Psoas muscle (tissue), 8 donors: ENCODE results near the gene TADA2B. TPM values are rescaled to one million over a fixed set of nuclear protein-coding genes. Genes with fewer than 3 reads are reported as not detected.

Source experiments
- ATAC-seq, 4 donors: fragments of 200-7000 bp; cut with Tn5 transposase; one replicate each; pipeline ENCODE4 v1.9.1; 2020; ENCODE audit warnings: moderate library complexity in 3 of 4, mild to moderate bottlenecking in 2 of 4
- DNase-seq, 2 donors: peaks; one replicate each; pipeline ENCODE4 v3.0.0-alpha.2; 2020
- H3K27ac ChIP-seq: fragments of 200-600 bp; one replicate; pipeline ENCODE4 v1.8.0; 2022
- H3K27me3 ChIP-seq, 3 donors: fragments of 200-600 bp in 1 of 3; one replicate each; pipeline versions ENCODE4 v1.6.1 to v1.8.0; 2013 to 2022; ENCODE audit warnings: low read length in 2 of 3, mild to moderate bottlenecking in 2 of 3, moderate library complexity in 1 of 3; ENCODE audit not compliant: insufficient read depth in 3 of 3
- H3K36me3 ChIP-seq, 2 donors: fragments of 200-600 bp in 1 of 2; one replicate each; pipeline versions ENCODE4 v1.6.1 to v1.8.0; 2013 to 2022; ENCODE audit warnings: low read depth in 1 of 2, mild to moderate bottlenecking in 1 of 2, moderate library complexity in 1 of 2; ENCODE audit not compliant: insufficient read depth in 1 of 2
- H3K4me1 ChIP-seq: fragments of 200-600 bp; one replicate; pipeline ENCODE4 v1.8.0; 2022
- H3K4me3 ChIP-seq: fragments of 200-600 bp; one replicate; pipeline ENCODE4 v1.8.0; 2022; ENCODE audit warnings: mild to moderate bottlenecking
- H3K9me3 ChIP-seq: fragments of 200-600 bp; one replicate; pipeline ENCODE4 v1.8.0; 2022
- CTCF ChIP-seq: fragments of 200-600 bp; IDR thresholded peaks from one replicate; pipeline ENCODE4 v1.8.0; 2022; ENCODE audit warnings: antibody characterized with exemption
- WGBS, 3 donors: extraction: QIAGEN DNeasy Blood & Tissue Kit; methylation state at CpG; one replicate each; pipeline versions ENCODE4 v1.1.6 to v1.1.7; 2013; 5-methylcytosine and 5-hydroxymethylcytosine counted together
- intact Hi-C, 2 donors: fragments of 100-400 bp; cut with DNase I; formaldehyde crosslinking; loops; one replicate each; pipeline versions ENCODE4 v1.11.0 to v1.14.2; 2022
- polyA plus RNA-seq, 3 donors: library from polyadenylated mRNA; stranded (reverse); fragments of 200-250 nt; gene quantifications; one replicate each; pipeline ENCODE4 v1.2.3, GENCODE V29; 2013
- total RNA-seq, 4 donors: library from RNA; stranded (reverse); fragmentation: NEBNext Ultra II Directional in 2 of 4; extraction: Animal tissue kit (Norgen Biotek cat#: 25700) in 2 of 4; gene quantifications; one replicate each; pipeline versions ENCODE4 v1.2.1 to v1.2.4, GENCODE V29; 2021 to 2023
- donor health status: healthy with polysubstance abuse.
- donor health status: DM: no; HTN: no; CAD: no; lungs with moderate emphysema.
- donor health status: Bipolar disorder and iron deficiency.
- donor health status: healthy.
- donor health status: DM: yes; HTN: yes; CAD: no.
- donor health status: DM: no; HTN: no; CAD: no.
- donor health status: DM: no; HTN: no; CAD: no.
- donor health status: DM: yes; HTN: yes; CAD: no.

The TADA2B gene
- total and polyA plus RNA-seq, 7 donors = 21.0 to 70.3 (median 47.0) TPM

- TF ChIP-seq CTCF = no peak
- DNase-seq = no peak
- intact Hi-C loops = no loop called here
Observed at GRCh38 chr4:7060346-7061150, 17.4 kb downstream of the TADA2B start.

GRCh38 chr4:7061815-7062214 lies 18.6 kb downstream of the TADA2B start:
- no peak for TF ChIP-seq CTCF
- Histone ChIP-seq H3K27ac (no peak overlapping the region), H3K9me3 (no peaks in the 10 kb centered on the region), H3K36me3 (peaks cover 15 to 76% of the 10 kb centered on the region in 2 donors), H3K27me3 (no peaks in the 10 kb centered on the region), H3K4me3 (no peak overlapping the region), H3K4me1 (peaks cover 10% of the 10 kb centered on the region)
- intact Hi-C loops = no loop called here
- 88 to 93% (median 90%) methylated on average over 6 of the region's 6 CpGs for WGBS, 3 donors
- ATAC-seq (no peak), DNase-seq (no peak)

More at GRCh38 chr4:7060346-7061150, 17.4 kb downstream of the TADA2B start:
- WGBS, 3 donors = 88 to 92% (median 90%) methylated on average over 20 of the region's 20 CpGs
- no peaks in the 10 kb centered on the region for H3K9me3 ChIP-seq
- H3K4me3 ChIP-seq = no peak overlapping the region
- H3K27me3 ChIP-seq = no peaks in the 10 kb centered on the region
- no peak for ATAC-seq
- no peaks in the 10 kb centered on the region for H3K4me1 ChIP-seq
- H3K27ac ChIP-seq = no peak overlapping the region
- peaks cover 15 to 88% of the 10 kb centered on the region in 2 donors for H3K36me3 ChIP-seq

DNA sequence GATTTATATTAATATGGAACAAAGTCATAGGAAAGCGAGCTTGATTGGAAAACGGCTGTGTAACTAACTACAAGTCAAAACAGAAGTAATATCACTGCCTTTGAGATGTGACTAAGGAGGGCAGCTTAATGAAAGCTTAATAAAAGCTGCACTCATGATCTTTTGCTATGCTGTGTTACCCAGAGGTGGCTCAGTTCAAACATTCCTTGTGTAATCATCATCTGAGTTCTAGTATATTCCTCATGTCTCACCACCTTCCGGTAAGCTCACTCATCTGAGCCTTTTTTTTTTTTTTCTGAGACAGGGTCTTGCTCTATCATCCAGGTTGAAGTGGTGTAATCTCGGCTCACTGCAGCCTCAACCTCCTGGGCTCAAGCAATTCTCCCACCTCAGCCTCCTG lies 19.6 kb downstream of the TADA2B start:
- no peak overlapping the region for H3K27ac ChIP-seq
- no peaks in the 10 kb centered on the region for H3K9me3 ChIP-seq
- no peaks in the 10 kb centered on the region for H3K27me3 ChIP-seq
- H3K36me3 ChIP-seq = peaks cover 15 to 71% of the 10 kb centered on the region in 2 donors
- intact Hi-C loops = no loop called here
- H3K4me1 ChIP-seq = peaks cover 14% of the 10 kb centered on the region
- WGBS, 3 donors = 92 to 94% (median 92%) methylated on average over 4 of the region's 4 CpGs
- no peak overlapping the region for H3K4me3 ChIP-seq
- no peak for DNase-seq
- no peak for ATAC-seq
- no peak for TF ChIP-seq CTCF

GRCh38 chr4:7063362-7063761 lies 20.2 kb downstream of the TADA2B start:
- intact Hi-C loops = no loop called here
- Histone ChIP-seq H3K27ac (no peak overlapping the region), H3K4me1 (peaks cover 14% of the 10 kb centered on the region), H3K9me3 (no peaks in the 10 kb centered on the region), H3K4me3 (no peak overlapping the region), H3K27me3 (no peaks in the 10 kb centered on the region), H3K36me3 (peaks cover 15 to 68% of the 10 kb centered on the region in 2 donors)
- 65 to 67% (median 66%) methylated on average over 4 of the region's 4 CpGs for WGBS, 3 donors
- no peak for DNase-seq
- no peak for TF ChIP-seq CTCF
- ATAC-seq = no peak
